Liver (tissue), 9 donors: Measurements from ENCODE around the gene RGS3. TPM values are rescaled to one million over a fixed set of nuclear protein-coding genes. Genes with fewer than 3 reads are reported as not detected.
"Not testable (repeated sequence)": the region's sequence is repeated elsewhere in the genome, so short reads cannot be mapped to it uniquely, and the experiment has no call there.

Source experiments
- DNase-seq: peaks from one replicate; pipeline ENCODE4 v3.0.0-alpha.2; 2017; ENCODE audit warnings: low spot score
- H3K27ac ChIP-seq, 2 donors: one replicate each; pipeline ENCODE4 v1.7.0; 2013; ENCODE audit warnings: inconsistent platforms in 2 of 2, low read length in 2 of 2, control low read depth in 1 of 2, low read depth in 1 of 2, mild to moderate bottlenecking in 1 of 2
- H3K27me3 ChIP-seq, 4 donors: one replicate each; pipeline versions ENCODE4 v1.6.1 to v1.7.0; 2013; ENCODE audit warnings: low read length in 3 of 4, inconsistent platforms in 1 of 4, mild to moderate bottlenecking in 1 of 4, moderate library complexity in 1 of 4; ENCODE audit not compliant: control insufficient read depth in 4 of 4, insufficient read depth in 4 of 4
- H3K36me3 ChIP-seq, 4 donors: one replicate each; pipeline versions ENCODE4 v1.6.1 to v1.7.0; 2013; ENCODE audit warnings: low read length in 3 of 4, mild to moderate bottlenecking in 3 of 4, low read depth in 1 of 4, moderate library complexity in 1 of 4; ENCODE audit not compliant: control insufficient read depth in 4 of 4, insufficient read depth in 3 of 4
- H3K4me1 ChIP-seq, 4 donors: one replicate each; pipeline versions ENCODE4 v1.6.1 to v1.7.0; 2013; ENCODE audit warnings: low read length in 3 of 4, mild to moderate bottlenecking in 3 of 4, moderate library complexity in 1 of 4; ENCODE audit not compliant: control insufficient read depth in 4 of 4, insufficient read depth in 4 of 4
- H3K4me3 ChIP-seq, 3 donors: one replicate each; pipeline versions ENCODE4 v1.6.1 to v1.7.0; 2013; ENCODE audit warnings: low read length in 3 of 3, control low read depth in 1 of 3, low read depth in 1 of 3, mild to moderate bottlenecking in 1 of 3
- H3K9ac ChIP-seq, 2 donors: one replicate each; pipeline ENCODE4 v1.7.0; 2013; ENCODE audit warnings: low read length in 2 of 2, mild to moderate bottlenecking in 2 of 2, moderate library complexity in 2 of 2, control low read depth in 1 of 2, low read depth in 1 of 2
- H3K9me3 ChIP-seq, 4 donors: one replicate each; pipeline versions ENCODE4 v1.6.1 to v1.7.0; 2013; ENCODE audit warnings: low read length in 3 of 4; ENCODE audit not compliant: control insufficient read depth in 4 of 4
- ATF3 ChIP-seq: IDR thresholded peaks from 2 replicates; pipeline ENCODE4 v1.6.1; 2016; ENCODE audit warnings: antibody characterized with exemption
- EGR1 ChIP-seq, 2 donors: IDR thresholded peaks; 2 replicates each; pipeline ENCODE4 v1.6.1; 2016 to 2018; ENCODE audit warnings: antibody characterized with exemption in 2 of 2, low read depth in 2 of 2
- FOXA1 ChIP-seq: IDR thresholded peaks from 2 replicates; pipeline ENCODE4 v1.6.1; 2016; ENCODE audit warnings: antibody characterized with exemption
- GABPA ChIP-seq, 2 donors: IDR thresholded peaks in 1 of 2; conservative IDR thresholded peaks in 1 of 2; 2 replicates each; pipeline ENCODE4 v1.6.1; 2016; ENCODE audit warnings: antibody characterized with exemption in 2 of 2, mild to moderate bottlenecking in 1 of 2, moderate library complexity in 1 of 2
- HNF4A ChIP-seq, 2 donors: conservative IDR thresholded peaks; 2 replicates each; pipeline ENCODE4 v1.6.1; 2016; ENCODE audit warnings: antibody characterized with exemption in 2 of 2, mild to moderate bottlenecking in 2 of 2
- HNF4G ChIP-seq: IDR thresholded peaks from 2 replicates; pipeline ENCODE4 v1.6.1; 2016; ENCODE audit warnings: antibody characterized with exemption
- JUND ChIP-seq, 2 donors: IDR thresholded peaks; 2 replicates each; pipeline ENCODE4 v1.6.1; 2016; ENCODE audit warnings: antibody characterized with exemption in 2 of 2
- MAX ChIP-seq: IDR thresholded peaks from 2 replicates; pipeline ENCODE4 v1.6.1; 2016; ENCODE audit warnings: antibody characterized with exemption
- NR2F2 ChIP-seq: IDR thresholded peaks from 2 replicates; pipeline ENCODE4 v1.6.1; 2016; ENCODE audit warnings: antibody characterized with exemption
- RAD21 ChIP-seq, 2 donors: IDR thresholded peaks; 2 replicates each; pipeline ENCODE4 v1.6.1; 2016; ENCODE audit warnings: antibody characterized with exemption in 2 of 2, mild to moderate bottlenecking in 2 of 2
- REST ChIP-seq: IDR thresholded peaks from 2 replicates; pipeline ENCODE4 v1.6.1; 2016; ENCODE audit warnings: antibody characterized with exemption, mild to moderate bottlenecking
- TAF1 ChIP-seq: conservative IDR thresholded peaks from 2 replicates; pipeline ENCODE4 v1.6.1; 2016; ENCODE audit warnings: antibody characterized with exemption, mild to moderate bottlenecking
- ZBTB33 ChIP-seq: IDR thresholded peaks from 2 replicates; pipeline ENCODE4 v1.6.1; 2016; ENCODE audit warnings: antibody characterized with exemption
- WGBS: extraction: QIAGEN DNeasy Blood & Tissue Kit; methylation state at CpG from one replicate; pipeline ENCODE4 v1.1.7; 2013; 5-methylcytosine and 5-hydroxymethylcytosine counted together
- polyA plus RNA-seq, 2 donors: library from polyadenylated mRNA; stranded (reverse) in 1 of 2; unstranded in 1 of 2; fragments of 200-250 nt in 1 of 2; fragments of >200 nt in 1 of 2; fragmentation: Nextera tagmentation in 1 of 2; extraction: Ambion mirVana in 1 of 2; gene quantifications; one replicate each; pipeline versions ENCODE4 v1.2.1 to v1.2.3, GENCODE V29; 2013 to 2015
- total RNA-seq, 2 donors: library from RNA; depleted of rRNA; stranded (reverse); fragments of >200 nt; gene quantifications; one replicate each; pipeline ENCODE4 v1.2.3, GENCODE V29; 2014
- donor health status: healthy.
- donor health status: healthy.
- donor health status: healthy.
- donor health status: healthy.
- donor health status: healthy.

Gene RGS3
- total and polyA plus RNA-seq, 4 donors: 13.0 to 65.0 (median 28.3) TPM

- Histone ChIP-seq H3K4me1 (peaks cover 6 to 12% (median 8%) of the 10 kb centered on the region in 4 donors), H3K36me3 (no peaks in the 10 kb centered on the region), H3K27ac (no peak overlapping the region), H3K4me3 (no peak overlapping the region), H3K9me3 (no peaks in the 10 kb centered on the region), H3K9ac (no peak overlapping the region), H3K27me3 (no peaks in the 10 kb centered on the region)
- 90% methylated on average over 4 of the region's 4 CpGs for WGBS
- no peak for DNase-seq
- TF ChIP-seq ATF3: no peak
- TF ChIP-seq MAX: no peak
- no peak for TF ChIP-seq RAD21 (IDR thresholded peaks at IDR 0.05)
- TF ChIP-seq EGR1 (IDR thresholded peaks at IDR 0.05; ENCODE audit: low read depth in 2 of 2): no peak
- no peak for TF ChIP-seq GABPA (IDR thresholded peaks at IDR 0.05 in 1 of 2, conservative IDR thresholded peaks at IDR 0.05 in 1 of 2)
- TF ChIP-seq ZBTB33: no peak
- no peak for TF ChIP-seq REST
- no peak for TF ChIP-seq HNF4G
- TF ChIP-seq FOXA1: no peak
- TF ChIP-seq HNF4A (conservative IDR thresholded peaks at IDR 0.05): no peak
- no peak for TF ChIP-seq TAF1
- TF ChIP-seq JUND (IDR thresholded peaks at IDR 0.05): no peak
- TF ChIP-seq NR2F2: no peak
These were observed 175.4 kb downstream of the RGS3 start for GRCh38 chr9:113638897-113639296.

- H3K9me3 ChIP-seq, H3K9ac ChIP-seq, H3K36me3 ChIP-seq, H3K4me3 ChIP-seq, H3K27ac ChIP-seq, DNase-seq, H3K27me3 ChIP-seq: not testable (repeated sequence)
- WGBS: 92% methylated on average over 15 of the region's 15 CpGs
- peaks cover 5 to 12% (median 7%) of the 10 kb centered on the region in 4 donors for H3K4me1 ChIP-seq
These were observed 176.0 kb downstream of the RGS3 start for GRCh38 chr9:113639411-113639970.
